NCI-H146 treated with DMSO at 0.1 percent for 48 hours (cell line): Measurements from ENCODE around the gene GGT6.
A peak's percentile ranks its signal among the peaks of the same experiment; 100 is the strongest.

Experiments
- DNase-seq: peaks from one replicate; lab custom pipeline; 2025; ENCODE audit not compliant: unreplicated experiment; lab: John Stamatoyannopoulos, UW

The GGT6 gene

DNA sequence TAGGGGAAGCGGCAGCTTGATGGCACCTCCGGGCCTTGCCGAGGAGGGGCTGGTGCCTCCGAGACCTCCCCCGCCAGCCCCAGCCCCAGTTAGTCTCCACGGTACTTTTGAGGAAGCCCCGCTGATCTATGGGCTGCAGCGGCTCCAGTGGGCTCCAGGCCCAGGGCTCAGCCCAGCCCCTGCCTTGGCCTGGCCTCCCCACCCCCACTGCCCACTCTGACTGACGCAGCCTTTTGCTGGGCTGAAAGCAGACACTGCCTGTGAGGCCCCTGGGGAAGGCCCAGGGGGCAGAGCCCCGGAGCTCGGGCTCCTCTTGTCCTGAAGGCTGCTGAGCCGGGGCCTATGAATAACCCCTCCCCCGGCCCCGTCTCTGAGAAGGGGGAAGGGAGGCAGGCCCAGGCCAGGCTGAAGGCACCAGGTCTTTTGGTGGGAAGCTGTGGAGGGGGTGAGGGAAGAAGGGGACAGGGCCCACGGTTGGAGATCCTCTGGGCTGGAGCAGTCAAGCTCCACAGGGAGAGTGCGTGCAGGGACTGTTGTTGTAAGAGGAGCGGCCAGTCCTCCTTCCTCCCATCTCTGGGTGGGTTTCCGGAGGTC, 16.4 kb upstream of the GGT6 start:
- DNase-seq, result no peak

GRCh38 chr17:4576161-4576558, 15.8 kb upstream of the GGT6 start:
- no peak for DNase-seq

DNA sequence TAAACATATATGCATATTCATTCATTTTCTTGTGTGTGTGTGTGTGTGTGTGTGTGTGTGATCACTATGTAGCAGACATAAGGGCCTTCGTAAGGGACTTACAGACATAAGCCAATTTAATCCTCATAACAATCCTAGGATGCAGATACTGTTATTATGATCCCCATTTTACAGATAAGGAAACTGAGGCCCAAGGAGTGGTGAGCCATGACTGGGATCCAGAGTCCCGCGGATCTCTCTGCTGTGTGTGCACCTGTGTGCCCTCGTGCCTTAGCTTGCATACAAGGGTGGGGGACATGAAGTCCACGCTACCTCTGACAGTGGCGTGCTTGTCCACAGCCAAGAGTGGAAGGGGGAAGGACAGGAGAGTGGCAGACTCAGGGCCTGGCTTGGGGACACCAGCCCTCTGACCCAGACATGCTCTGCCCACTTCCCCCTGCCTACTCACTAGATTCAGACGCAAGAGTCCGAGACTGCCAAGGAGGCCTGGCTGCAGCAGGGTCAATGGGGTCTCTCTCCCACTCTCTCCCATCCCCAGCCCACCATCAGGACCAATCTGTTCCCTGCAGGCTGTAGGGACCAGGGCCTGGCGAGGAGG, 14.2 kb upstream of the GGT6 start:
- DNase-seq, result no peak

GRCh38 chr17:4573669-4574068, 13.3 kb upstream of the GGT6 start:
- DNase-seq, result no peak

GRCh38 chr17:4573115-4573514, 12.7 kb upstream of the GGT6 start:
- DNase-seq, result no peak

- no peak for DNase-seq
Measured at GRCh38 chr17:4572131-4572530, 11.8 kb upstream of the GGT6 start.

- DNase-seq, result no peak
Measured at GRCh38 chr17:4569591-4569990, 9.2 kb upstream of the GGT6 start.

DNA sequence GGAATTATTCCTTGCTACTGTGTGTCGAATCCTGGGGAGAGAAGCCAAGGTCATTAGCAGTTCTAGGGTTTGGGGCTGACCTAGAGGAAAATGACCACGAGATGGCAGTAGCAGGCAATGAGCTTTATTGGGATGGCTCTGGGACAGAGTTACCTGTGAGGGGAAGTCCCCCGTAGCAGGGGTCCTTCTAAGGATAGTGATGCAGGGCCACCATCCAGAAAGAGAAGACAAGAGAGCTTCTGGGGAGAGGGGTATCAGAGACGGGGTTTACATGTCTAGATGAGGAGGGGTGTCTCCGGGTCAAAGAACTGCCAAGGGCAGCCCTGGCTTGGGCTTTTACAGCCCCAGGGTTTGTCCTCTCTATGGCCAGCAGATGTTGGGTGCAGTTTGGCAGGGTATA, 6.4 kb upstream of the GGT6 start:
- DNase-seq, result peak; percentile 59

- peak; percentile 64 for DNase-seq
Measured at GRCh38 chr17:4565209-4566141, 5.1 kb upstream of the GGT6 start.

DNA sequence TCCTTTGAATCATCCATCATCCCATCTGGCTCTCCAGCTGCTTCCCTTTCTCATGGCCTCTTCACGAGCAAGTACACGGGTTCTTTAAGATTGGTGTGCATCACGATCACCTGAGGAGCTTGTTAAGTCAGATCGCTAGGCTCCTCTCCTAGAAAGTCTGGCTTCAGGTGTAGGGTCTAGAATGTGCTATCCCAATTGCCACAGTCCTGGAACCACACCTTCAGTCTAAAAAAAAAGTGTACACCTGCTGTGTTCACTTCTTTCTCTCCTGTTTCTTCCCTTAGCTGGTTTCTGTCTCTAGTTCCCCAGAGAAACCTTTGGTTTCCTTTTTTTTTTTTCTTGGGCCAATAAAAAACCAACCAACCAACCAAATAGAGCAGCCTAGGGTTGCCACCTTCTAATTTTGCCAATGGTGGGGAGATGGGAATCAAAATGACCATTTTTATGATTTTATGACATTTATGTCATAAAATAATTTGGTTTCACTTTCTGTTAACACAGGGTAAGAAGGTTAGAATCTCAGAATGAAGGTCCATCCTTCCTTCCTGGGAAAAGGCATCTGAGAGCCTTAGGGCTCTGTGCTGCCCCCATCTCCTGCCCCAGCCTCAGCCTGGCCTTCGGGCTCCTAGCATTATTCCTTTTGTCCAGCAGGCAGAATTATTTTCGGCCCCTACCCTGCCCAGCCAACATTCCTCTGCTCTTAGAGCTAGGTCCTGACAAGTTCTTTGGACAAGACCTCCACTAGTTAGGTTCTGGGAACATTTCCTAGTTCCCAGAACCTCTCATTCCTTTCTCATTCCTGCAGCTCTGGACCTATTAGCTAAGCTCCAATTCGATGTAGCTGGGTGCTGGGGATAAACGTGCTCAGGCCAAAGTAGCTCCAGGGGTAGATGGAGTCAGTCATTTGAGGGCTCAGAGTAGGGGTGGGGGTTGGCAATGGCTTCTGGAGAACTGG, 1.9 kb upstream of the GGT6 start:
- DNase-seq, result no peak

- no peak for DNase-seq
Measured at GRCh38 chr17:4560837-4561256, 470 bp upstream of the GGT6 start.

- no peak for DNase-seq
Measured at GRCh38 chr17:4559966-4560365, 411 bp downstream of the GGT6 start.

DNA sequence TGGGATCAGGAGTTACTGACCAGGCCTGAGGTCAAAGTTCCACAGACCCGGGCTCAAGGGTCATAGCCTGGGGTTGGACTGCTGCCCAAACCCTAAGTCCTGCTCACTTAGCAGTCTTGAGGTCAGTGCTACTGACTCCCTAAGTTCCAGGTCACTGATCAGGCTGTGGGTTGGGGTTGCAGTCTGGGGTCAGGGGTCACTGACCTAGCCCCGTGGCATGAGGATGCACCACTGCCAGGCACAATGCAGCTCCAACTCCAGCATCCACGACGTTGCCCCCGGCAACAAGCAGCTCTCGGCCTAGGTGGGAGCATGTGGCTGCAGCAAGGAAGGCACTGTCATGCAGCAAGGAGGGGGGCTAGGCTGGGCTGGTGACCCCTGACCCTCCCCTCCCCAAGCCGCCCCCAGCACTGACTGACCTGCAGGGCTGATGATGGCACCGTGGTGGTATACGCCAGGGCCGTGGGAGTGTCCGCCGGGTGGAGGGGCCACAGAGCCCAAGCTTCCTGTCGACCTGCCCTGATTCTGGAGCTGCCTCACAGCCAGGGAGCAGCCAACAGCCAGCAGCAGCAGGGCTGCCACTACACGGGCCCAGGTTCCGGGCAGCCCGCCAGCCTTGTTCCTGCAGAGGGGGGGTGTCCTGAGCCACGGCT, 1.1 kb downstream of the GGT6 start:
- no peak for DNase-seq

DNA sequence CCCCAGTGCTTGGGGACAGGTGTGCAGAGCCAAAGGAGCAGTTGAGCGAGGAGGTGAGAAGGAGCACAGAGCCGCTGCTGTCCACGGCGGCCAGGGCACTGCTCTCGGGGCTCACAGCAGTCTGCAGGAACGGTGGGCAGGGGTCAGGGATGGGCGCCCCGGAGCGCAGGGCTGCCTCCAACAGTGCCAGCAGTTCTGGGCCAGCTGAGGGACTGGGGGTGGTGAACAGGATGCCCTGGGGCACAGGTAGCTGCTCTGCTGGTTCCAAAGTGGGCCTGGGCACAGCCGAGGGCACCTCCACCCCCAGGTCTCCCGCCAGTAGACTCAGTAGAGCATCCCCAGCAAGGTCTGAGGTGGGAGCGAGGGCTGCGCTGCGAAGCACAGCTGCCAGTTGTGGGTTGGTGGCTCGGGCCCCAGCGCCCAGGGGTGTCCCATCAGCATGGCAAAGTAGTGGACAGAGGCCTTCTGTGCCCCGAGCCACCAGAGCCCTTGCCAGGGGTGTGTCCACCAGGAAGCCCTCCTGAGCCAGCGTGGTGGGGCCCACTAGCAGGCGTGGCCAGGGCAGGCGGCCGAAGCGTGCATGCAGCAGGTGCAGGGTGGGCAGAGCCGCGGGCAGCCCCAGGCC, 1.9 kb downstream of the GGT6 start:
- no peak for DNase-seq

DNA sequence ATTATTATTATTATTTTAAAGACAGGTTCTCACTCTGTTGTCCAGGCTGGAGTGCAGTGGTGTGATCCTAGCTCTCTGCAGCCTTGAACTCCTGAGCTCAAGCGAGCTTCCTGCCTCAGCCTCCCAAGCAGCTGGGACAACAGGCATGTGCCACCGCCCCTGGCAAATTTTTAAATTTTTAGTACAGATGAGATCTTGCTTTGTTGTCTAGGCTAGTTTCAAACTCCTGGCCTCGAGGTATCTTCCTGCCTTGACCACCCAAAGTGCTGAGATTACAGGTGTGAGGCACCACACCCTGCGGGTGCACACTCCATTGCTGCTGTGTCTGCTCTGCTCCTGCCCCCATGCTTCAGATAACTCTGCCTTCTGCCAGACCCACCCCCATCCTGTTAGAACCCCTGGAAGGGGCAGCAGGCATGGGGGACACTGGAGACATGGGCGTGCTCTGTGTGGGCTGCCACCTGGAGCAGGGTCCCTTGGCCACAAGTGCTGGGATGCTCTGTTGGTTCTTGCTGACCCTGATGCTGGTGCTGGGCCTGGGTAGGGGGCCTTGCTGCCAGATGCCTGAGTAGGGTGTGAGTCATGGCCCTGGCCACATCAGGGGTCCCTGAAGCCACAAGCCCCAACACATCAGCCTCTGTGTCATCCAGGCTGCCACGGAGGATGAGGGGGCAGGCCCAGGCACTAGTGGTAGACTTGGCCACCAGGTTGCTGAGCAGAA, 2.6 kb downstream of the GGT6 start:
- DNase-seq, result no peak

GRCh38 chr17:4556996-4557395, 3.4 kb downstream of the GGT6 start:
- DNase-seq, result no peak

- no peak for DNase-seq
Measured at GRCh38 chr17:4555873-4556759, 4.3 kb downstream of the GGT6 start.

DNA sequence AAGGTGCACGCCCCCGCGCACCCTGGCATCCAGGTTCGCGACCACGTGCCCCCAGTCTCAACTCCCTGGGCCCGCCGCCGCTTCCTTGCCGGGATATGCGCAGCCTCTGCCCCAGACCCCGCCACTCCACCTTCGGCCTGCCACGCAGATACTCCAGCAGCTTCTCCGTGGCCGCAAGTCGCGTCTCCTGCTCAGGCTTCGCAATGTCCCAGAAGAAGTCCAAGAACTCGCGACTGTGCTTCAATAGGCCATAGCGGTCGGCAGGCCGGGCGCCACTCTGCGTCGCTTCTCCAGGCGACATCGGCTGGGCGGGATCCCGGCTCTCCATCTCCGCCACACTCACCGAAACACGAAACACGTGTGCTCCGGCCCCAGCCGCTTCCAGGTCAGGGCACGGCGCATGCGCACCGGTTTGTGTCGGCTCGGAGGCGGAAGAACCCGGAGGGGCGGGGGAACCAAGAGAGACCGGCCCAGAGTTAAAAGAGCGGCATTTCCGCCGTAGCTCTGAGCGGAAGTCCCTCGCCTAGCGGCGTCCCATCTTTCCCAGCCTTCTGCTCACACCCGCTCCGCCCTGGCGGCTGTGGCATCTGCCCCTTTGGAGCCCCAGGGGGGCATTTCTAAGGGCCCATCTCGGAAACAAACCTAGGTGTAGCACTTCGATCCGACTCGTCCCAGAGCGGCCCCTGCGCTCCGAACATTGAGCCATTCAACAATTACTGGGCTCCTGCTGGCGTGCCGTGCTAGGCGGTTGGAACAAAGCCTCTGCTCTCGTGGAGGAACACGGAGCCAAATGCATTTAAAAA, 5.2 kb downstream of the GGT6 start, which contains the start of gene MYBBP1A:
TSS of gene MYBBP1A (minus strand) at position 388 of the 803 bp plus-strand sequence. CDS start at position 328, 60 bp downstream.
- peak; percentile 91 for DNase-seq
